ENCODE measurements around the gene TUBGCP3.
A peak's percentile ranks its signal among the peaks of the same experiment; 100 is the strongest.
"Not testable (repeated sequence)": the region's sequence is repeated elsewhere in the genome, so short reads cannot be mapped to it uniquely, and the experiment has no call there.

The TUBGCP3 gene

GRCh38 chr13:112526146-112526853, 61.7 kb downstream of the TUBGCP3 start:
- DNase-seq (ENCODE audit: low spot score): no peak

- no peak for DNase-seq (ENCODE audit: low spot score)
Measured at GRCh38 chr13:112525356-112525945, 62.5 kb downstream of the TUBGCP3 start.

GRCh38 chr13:112522578-112522977, 65.4 kb downstream of the TUBGCP3 start:
- no peak for DNase-seq (ENCODE audit: low spot score)

GRCh38 chr13:112521073-112521685, 66.8 kb downstream of the TUBGCP3 start:
- no peak for DNase-seq (ENCODE audit: low spot score)

- no peak for DNase-seq (ENCODE audit: low spot score)
Measured at GRCh38 chr13:112519517-112520060, 68.4 kb downstream of the TUBGCP3 start.

- no peak for DNase-seq (ENCODE audit: low spot score)
Measured at GRCh38 chr13:112516218-112516617, 71.7 kb downstream of the TUBGCP3 start.

GRCh38 chr13:112513761-112514160, 74.2 kb downstream of the TUBGCP3 start:
- DNase-seq (ENCODE audit: low spot score): no peak

GRCh38 chr13:112510987-112511685, 76.8 kb downstream of the TUBGCP3 start:
- no peak for DNase-seq (ENCODE audit: low spot score)

GRCh38 chr13:112510002-112510780, 77.8 kb downstream of the TUBGCP3 start:
- DNase-seq (ENCODE audit: low spot score): peak; percentile 62

- no peak for DNase-seq (ENCODE audit: low spot score)
Measured at GRCh38 chr13:112509190-112509589, 78.8 kb downstream of the TUBGCP3 start.

GRCh38 chr13:112506046-112506445, 81.9 kb downstream of the TUBGCP3 start:
- DNase-seq (ENCODE audit: low spot score): no peak

- DNase-seq (ENCODE audit: low spot score): no peak
Measured at GRCh38 chr13:112496166-112496565, 91.8 kb downstream of the TUBGCP3 start.

- no peak for DNase-seq (ENCODE audit: low spot score)
Measured at GRCh38 chr13:112495465-112495864, 92.5 kb downstream of the TUBGCP3 start.

GRCh38 chr13:112489199-112489598, 98.8 kb downstream of the TUBGCP3 start:
- DNase-seq (ENCODE audit: low spot score): no peak

GRCh38 chr13:112488343-112489050, 99.5 kb downstream of the TUBGCP3 start:
- DNase-seq (ENCODE audit: low spot score): not testable (repeated sequence)

- DNase-seq (ENCODE audit: low spot score): no peak
Measured at GRCh38 chr13:112487127-112487517, 100.8 kb downstream of the TUBGCP3 start.

- DNase-seq (ENCODE audit: low spot score): no peak
Measured at GRCh38 chr13:112486386-112487126, 101.4 kb downstream of the TUBGCP3 start.

- not testable (repeated sequence) for DNase-seq (ENCODE audit: low spot score)
Measured at GRCh38 chr13:112485814-112486213, 102.1 kb downstream of the TUBGCP3 start.

- no peak for DNase-seq (ENCODE audit: low spot score)
Measured at GRCh38 chr13:112483299-112483698, 104.7 kb downstream of the TUBGCP3 start.

- no peak for DNase-seq (ENCODE audit: low spot score)
Measured at GRCh38 chr13:112481458-112481857, 106.5 kb downstream of the TUBGCP3 start.
